Breast epithelium (tissue), 3 donors: ENCODE data around the gene CRYBG1.

Experiments used
- CTCF ChIP-seq, 3 donors: fragments of 450-650 bp; IDR thresholded peaks; one replicate each; pipeline ENCODE4 v1.5.1; 2016 to 2017; ENCODE audit warnings: antibody characterized with exemption in 3 of 3, mild to moderate bottlenecking in 3 of 3, moderate library complexity in 3 of 3
- POLR2A ChIP-seq: fragments of 450-650 bp; IDR thresholded peaks from one replicate; pipeline ENCODE4 v1.6.1; 2016; ENCODE audit warnings: antibody characterized with exemption, mild to moderate bottlenecking, moderate library complexity

- TF ChIP-seq POLR2A (no peak), CTCF (IDR thresholded peaks at IDR 0.05) (no peak)
Observed at GRCh38 chr6:106546261-106546690, 185.8 kb downstream of the CRYBG1 start.
